K562 (cell line): ENCODE measurements around the gene SCAMP5. TPM values are rescaled to one million over a fixed set of nuclear protein-coding genes. Genes with fewer than 3 reads are reported as not detected.

ENCODE experiments used
- ARID2 ChIP-seq: fragments of 450-650 bp; IDR thresholded peaks from 2 replicates; pipeline ENCODE4 v1.6.1; 2017; ENCODE audit warnings: antibody characterized with exemption, mild to moderate bottlenecking
- CAMTA2 ChIP-seq: fragments of 250-450 bp; sonication (Bioruptor Pico); conservative IDR thresholded peaks from 2 replicates; pipeline ENCODE4 v1.5.1; 2022
- CBFA2T2 ChIP-seq: fragments of 450-650 bp; conservative IDR thresholded peaks from 2 replicates; pipeline ENCODE4 v1.6.1; 2017; ENCODE audit warnings: mild to moderate bottlenecking
- CBFA2T3 ChIP-seq: fragments of 450-650 bp; IDR thresholded peaks from 2 replicates; pipeline ENCODE4 v1.6.1; 2017
- CREM ChIP-seq: IDR thresholded peaks from 2 replicates; pipeline ENCODE4 v1.6.1; 2014; ENCODE audit warnings: antibody characterized with exemption, low read depth
- CTBP1 ChIP-seq: fragments of 450-650 bp; IDR thresholded peaks from 2 replicates; pipeline ENCODE4 v1.6.1; 2016; ENCODE audit warnings: borderline replicate concordance
- HDAC2 ChIP-seq: fragments of 450-650 bp; IDR thresholded peaks from 2 replicates; pipeline ENCODE4 v1.6.1; 2016; ENCODE audit warnings: mild to moderate bottlenecking
- LCOR ChIP-seq: sonication (generic); formaldehyde crosslinking; IDR thresholded peaks from 2 replicates; pipeline ENCODE4 v1.8.0; 2022; ENCODE audit warnings: mild to moderate bottlenecking, missing genetic modification reagents
- MAX ChIP-seq: sonication (generic); formaldehyde crosslinking; IDR thresholded peaks from 2 replicates; pipeline ENCODE4 v1.9.0; 2022; ENCODE audit warnings: mild to moderate bottlenecking, missing genetic modification reagents
- RB1 ChIP-seq: fragments of 450-650 bp; IDR thresholded peaks from 2 replicates; pipeline ENCODE4 v1.6.1; 2017; ENCODE audit warnings: low read depth, mild to moderate bottlenecking
- REST ChIP-seq, 2 experiments: fragments of 450-650 bp; formaldehyde crosslinking in 1 of 2; IDR thresholded peaks; 2 replicates each; pipeline versions ENCODE4 v1.4.0 to v1.6.1; 2014 to 2020; ENCODE audit warnings: mild to moderate bottlenecking in 2 of 2, borderline replicate concordance in 1 of 2, low read depth in 1 of 2
- SIN3A ChIP-seq, 2 experiments: fragments of 150-350 bp in 1 of 2; IDR thresholded peaks; 2 replicates each; pipeline ENCODE4 v1.6.1; 2011 to 2016; ENCODE audit warnings: borderline replicate concordance in 2 of 2, low read depth in 2 of 2, low read length in 2 of 2, mild to moderate bottlenecking in 2 of 2, moderate library complexity in 2 of 2; ENCODE audit not compliant: control insufficient read depth in 1 of 2
- SP1 ChIP-seq: sonication (generic); formaldehyde crosslinking; IDR thresholded peaks from 2 replicates; pipeline ENCODE4 v1.8.1; 2022; ENCODE audit warnings: mild to moderate bottlenecking, missing genetic modification reagents
- STAG1 ChIP-seq: sonication (generic); formaldehyde crosslinking; IDR thresholded peaks from 2 replicates; pipeline ENCODE4 v1.5.0; 2020; ENCODE audit warnings: missing genetic modification reagents, borderline replicate concordance
- TFAP4 ChIP-seq: sonication (generic); formaldehyde crosslinking; IDR thresholded peaks from 2 replicates; pipeline ENCODE4 v1.8.0; 2022; ENCODE audit warnings: missing genetic modification reagents, mild to moderate bottlenecking, moderate library complexity, borderline replicate concordance
- VEZF1 ChIP-seq: fragments of 200-800 bp; sonication (Bioruptor generic); IDR thresholded peaks from 2 replicates; pipeline ENCODE4 v1.6.1; 2017; ENCODE audit warnings: missing genetic modification characterization, missing compliant biosample characterization
- ZFP36 ChIP-seq: fragments of 150-350 bp; IDR thresholded peaks from 2 replicates; pipeline ENCODE4 v1.6.1; 2018; ENCODE audit warnings: low read length, low read depth; ENCODE audit not compliant: partially characterized antibody
- ZFPM2 ChIP-seq: fragments of 250-450 bp; sonication (Bioruptor Pico); IDR thresholded peaks from 2 replicates; pipeline ENCODE4 v1.5.1; 2022; ENCODE audit warnings: mild to moderate bottlenecking
- polyA plus RNA-seq, 8 experiments: library from polyadenylated mRNA; depleted of rRNA in 4 of 8; stranded (reverse) in 5 of 8; unstranded in 3 of 8; fragments of >200 nt; fragmentation: Nextera tagmentation in 2 of 8; fragmentation: Illumina TruSeq in 1 of 8; extraction: Ambion mirVana in 2 of 8; extraction: Trizol in 1 of 8; gene quantifications; 2 replicates each; pipeline versions ENCODE4 v1.2.1 to v1.2.3, GENCODE V29; 2011 to 2014; ENCODE audit warnings: inconsistent platforms in 1 of 8, missing spikeins in 1 of 8
- total RNA-seq, 7 experiments: library from RNA; depleted of rRNA in 6 of 7; stranded (reverse); fragments of >200 nt in 6 of 7; fragmentation: Illumina TruSeq in 2 of 7; extraction: Trizol in 2 of 7; gene quantifications; 2 replicates each; pipeline versions ENCODE4 v1.2.1 to v1.2.3, GENCODE V29; 2011 to 2021; ENCODE audit warnings: low replicate concordance in 1 of 7

SCAMP5 gene
- total and polyA plus RNA-seq, 9 of the 15 experiments (the other 6 are each of a cell fraction or from before 2014, with no cell fraction given) = 0.09 to 0.29 (median 0.19) TPM; not detected in 5

- TF ChIP-seq REST (IDR thresholded peaks at IDR 0.05; ENCODE audit: borderline replicate concordance) (peak; percentile 95), REST (CRISPR knock-in tag; IDR thresholded peaks at IDR 0.05; ENCODE audit: low read depth) (no peak), RB1 (peak; percentile 82), SP1 (peak; percentile 77), MAX (CRISPR knock-in tag) (peak; percentile 88), LCOR (CRISPR knock-in tag) (0 out of 2 replicates have a peak, but pooled peaks have one; percentile 65), ZFP36 (peak; percentile 15), HDAC2 (0 out of 2 replicates have a peak, but pooled peaks have one; percentile 41), CAMTA2 (CRISPR knock-in tag) (no peak), ARID2 (peak; percentile 90), CREM (0 out of 2 replicates have a peak, but pooled peaks have one; percentile 11), ZFPM2 (no peak), VEZF1 (CRISPR knock-in tag) (peak; percentile 64), CBFA2T2 (peak; percentile 61), SIN3A (IDR thresholded peaks at IDR 0.05; ENCODE audit: borderline replicate concordance in 2 of 2, control insufficient read depth in 1 of 2, low read depth in 2 of 2, low read length in 2 of 2) (0 out of 4 replicates have a peak, but pooled peaks of 1 of the 2 experiments have one; percentile 41), CBFA2T3 (peak; percentile 61), STAG1 (peak; percentile 90), TFAP4 (peak; percentile 99), CTBP1 (peak; percentile 50; the same call in 1 of the 2 replicates)
Measured at GRCh38 chr15:75029378-75030022, 34.1 kb downstream of the SCAMP5 start (continued).
